HG03045 (cell line): Measurements from ENCODE around the gene KANSL1L.
"Not testable (repeated sequence)": the region's sequence is repeated elsewhere in the genome, so short reads cannot be mapped to it uniquely, and the experiment has no call there.

Source experiments
- ATAC-seq: cut with Tn5 transposase; IDR thresholded peaks from one replicate; pipeline ENCODE4 v1.9.1; 2021; ENCODE audit warnings: mild to moderate bottlenecking, moderate library complexity; ENCODE audit not compliant: unreplicated experiment

Gene KANSL1L

DNA sequence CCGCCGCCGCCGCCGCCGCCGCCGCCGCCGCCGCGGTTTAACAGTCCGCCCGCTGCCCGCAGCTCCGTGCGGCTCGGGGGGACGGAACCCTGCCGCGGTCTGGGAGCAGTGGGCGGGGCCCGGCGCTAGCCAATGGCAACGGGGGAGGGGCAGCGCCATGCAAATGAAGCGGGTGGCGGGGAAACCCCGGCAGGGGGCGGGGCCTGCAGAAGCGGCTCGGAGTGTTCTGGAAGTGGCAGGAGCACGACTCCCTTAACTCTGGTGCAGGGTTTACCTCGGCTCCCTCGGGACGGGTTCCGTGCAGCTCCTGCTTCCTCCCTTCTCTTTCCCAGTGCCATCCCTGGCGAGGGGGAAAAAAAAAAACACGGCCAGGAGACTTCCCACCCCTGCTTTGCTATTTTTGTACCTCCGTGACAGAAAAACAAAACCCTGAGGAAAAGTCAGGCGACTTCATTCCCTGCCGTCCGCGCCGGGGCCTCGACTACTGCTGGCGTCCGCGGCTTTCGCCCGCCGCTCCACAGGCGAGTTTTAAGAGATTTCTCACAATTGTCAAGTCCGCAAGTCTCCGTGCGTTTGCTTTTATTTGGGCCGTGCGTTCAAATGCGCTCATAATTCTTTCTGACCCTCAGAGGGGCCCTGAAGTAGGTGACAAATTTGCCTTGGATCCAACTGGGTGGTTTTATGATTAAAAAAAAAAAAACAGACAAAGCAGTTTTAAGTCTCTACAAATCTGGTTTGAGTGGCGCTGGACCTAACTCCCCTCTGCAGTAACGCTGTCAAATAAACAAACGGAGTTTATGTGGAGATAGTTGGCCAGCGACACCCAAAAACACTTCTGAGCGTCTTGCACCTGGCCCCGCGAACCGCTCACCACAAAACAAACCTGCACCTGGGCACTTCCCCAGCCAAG, at the start of gene KANSL1L:
Gene KANSL1L (minus strand): TSS at position 101 of the 910 bp plus-strand sequence. CDS start 16,827 bp downstream, outside the sequence.
- peak; percentile 79 for ATAC-seq

GRCh38 chr2:210215120-210215519, 43.9 kb upstream of the KANSL1L start:
- no peak for ATAC-seq

GRCh38 chr2:210210185-210210584, 39.0 kb upstream of the KANSL1L start:
- no peak for ATAC-seq

GRCh38 chr2:210207929-210208328, 36.7 kb upstream of the KANSL1L start:
- ATAC-seq = no peak

DNA sequence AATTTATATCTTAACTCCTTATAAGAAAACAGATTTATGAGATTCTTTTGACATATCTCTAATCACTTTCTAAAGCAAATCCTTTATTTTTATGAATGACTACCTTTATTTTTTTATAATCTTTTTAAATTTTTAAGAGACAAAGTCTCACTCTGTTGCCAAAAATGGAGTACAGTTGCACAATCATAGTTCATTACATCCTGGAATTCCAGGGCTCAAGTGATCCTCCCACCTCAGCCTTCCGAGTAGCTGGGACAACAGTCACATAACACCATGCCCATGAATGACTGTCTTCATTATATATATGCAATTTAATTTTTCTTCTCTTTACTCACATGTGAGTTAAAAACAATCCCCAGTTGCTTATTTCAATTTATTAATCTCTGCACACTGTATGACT, 32.3 kb upstream of the KANSL1L start:
- ATAC-seq = no peak

- ATAC-seq = no peak
These were observed 31.9 kb upstream of the KANSL1L start for GRCh38 chr2:210203147-210203546.

DNA sequence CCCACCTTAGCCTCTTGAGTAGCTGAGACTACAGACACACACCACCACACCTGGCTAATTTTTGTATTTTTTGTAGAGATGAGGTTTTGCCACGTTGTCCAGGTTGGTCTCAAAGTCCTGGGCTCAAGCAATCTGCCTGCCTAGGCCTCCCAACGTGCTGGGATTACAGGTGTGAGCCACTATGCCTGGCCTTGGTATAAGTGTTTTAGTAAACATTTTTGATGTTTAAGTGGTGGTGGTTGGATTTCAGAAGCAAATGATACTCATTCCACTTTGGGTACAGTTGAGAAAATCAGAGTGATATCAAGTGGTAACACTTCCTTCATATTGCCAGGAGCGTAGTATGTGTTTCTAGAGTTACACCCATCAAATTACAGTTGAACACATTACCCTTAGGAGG, 28.6 kb upstream of the KANSL1L start:
- no peak for ATAC-seq

- no peak for ATAC-seq
These were observed 28.1 kb upstream of the KANSL1L start for GRCh38 chr2:210199186-210199765.

- no peak for ATAC-seq
These were observed 27.1 kb upstream of the KANSL1L start for GRCh38 chr2:210198326-210198725.

DNA sequence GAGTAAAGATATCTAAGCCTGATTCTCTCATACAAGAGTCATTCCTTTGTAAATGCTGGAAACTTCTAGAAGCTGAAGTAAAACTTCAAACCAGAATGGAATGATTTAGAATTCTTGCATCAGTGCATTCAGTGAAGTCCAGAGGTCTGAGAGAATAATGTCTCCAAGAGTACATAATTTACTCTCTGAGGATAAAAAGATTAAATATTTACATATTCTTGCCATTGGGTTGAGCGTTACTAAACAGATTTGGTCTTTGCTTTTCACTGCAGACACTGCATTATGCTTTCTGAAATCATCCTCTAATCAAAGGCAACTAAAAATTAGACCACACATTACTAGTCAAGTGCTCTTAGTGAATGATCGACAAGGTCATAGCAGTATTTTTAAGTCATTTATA, 26.5 kb upstream of the KANSL1L start:
- no peak for ATAC-seq

DNA sequence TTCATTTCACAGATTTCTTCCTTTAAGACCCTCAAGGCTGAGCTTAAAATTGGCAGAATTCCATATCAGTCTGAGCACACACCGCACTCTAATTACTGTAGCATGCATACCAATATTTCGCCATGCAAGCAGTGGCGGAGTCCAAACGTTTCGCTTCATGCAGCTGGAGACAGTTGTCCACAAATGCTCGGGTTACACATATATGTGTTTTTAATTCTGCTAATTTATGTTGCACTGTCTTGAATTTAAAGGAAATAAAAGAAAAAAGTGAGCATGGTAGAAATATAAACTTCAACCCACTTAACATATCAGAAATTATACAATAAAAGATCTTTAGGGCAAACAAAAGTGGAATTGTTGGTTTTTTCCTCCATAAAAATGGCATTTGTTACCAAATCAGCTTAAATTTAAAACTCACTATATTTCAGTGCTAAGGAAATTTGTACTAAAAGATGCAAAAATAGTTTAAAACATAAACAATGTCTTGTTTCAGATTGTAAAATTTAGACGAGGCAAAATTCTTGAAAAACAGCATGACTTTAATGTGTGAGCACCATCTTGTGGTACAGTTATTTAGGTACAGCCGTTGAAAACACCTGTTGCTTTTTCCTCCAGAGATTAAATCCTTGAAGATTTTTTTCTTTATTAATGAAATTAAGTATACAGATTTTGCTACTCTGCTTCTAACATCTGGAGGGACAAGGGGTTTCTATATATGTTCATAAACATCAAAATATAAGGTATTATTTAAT, 24.1 kb upstream of the KANSL1L start:
- no peak for ATAC-seq

DNA sequence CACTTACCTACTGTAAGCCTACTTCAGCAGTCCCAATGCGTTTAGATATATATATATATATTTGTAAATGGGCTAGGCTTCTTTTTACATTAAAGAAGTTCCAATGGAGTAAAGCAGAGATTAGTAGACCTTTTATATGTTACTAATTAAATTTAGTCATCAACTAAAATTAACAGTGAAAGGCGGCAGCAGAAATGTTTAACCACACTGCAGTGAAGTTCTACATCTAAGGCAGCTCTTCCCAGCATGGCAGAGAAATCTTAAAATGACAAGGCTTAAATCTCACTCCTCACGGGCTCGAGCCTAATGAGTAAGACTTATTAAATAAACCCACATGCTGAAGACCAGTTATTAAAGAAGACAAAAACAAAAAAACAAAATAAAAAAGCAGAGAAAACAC, 19.1 kb upstream of the KANSL1L start:
- no peak for ATAC-seq

DNA sequence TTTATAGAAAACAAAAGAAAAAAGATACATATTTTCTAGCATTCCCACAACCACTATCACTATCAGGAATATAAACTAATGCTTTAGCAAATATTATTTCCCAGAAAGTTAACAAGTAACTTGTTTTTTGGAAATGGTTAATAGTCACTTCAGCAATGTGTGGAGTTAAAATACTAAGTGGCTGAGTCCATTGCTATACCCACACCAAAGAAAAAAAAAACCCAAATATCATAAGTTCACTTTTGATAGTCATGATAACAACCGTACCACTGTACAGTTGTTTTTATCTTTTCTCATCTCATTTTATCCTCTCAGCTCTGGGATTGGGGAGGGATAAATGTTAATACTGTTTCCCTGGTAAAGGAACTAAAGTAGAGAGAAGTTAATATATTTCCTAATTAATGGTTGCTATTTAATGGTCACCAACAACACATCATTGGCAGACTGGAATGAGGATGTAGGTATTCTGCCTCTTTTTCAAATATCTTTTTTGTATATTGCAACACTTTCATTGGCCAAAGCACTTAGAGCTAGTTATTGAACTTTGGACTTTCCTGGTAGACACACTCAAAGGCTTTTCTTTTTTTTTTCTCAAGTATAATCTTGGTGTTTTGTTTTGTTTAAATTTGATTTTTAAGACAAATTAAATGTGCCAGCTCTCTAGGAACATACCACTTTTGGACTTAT, 18.4 kb upstream of the KANSL1L start:
- no peak for ATAC-seq

DNA sequence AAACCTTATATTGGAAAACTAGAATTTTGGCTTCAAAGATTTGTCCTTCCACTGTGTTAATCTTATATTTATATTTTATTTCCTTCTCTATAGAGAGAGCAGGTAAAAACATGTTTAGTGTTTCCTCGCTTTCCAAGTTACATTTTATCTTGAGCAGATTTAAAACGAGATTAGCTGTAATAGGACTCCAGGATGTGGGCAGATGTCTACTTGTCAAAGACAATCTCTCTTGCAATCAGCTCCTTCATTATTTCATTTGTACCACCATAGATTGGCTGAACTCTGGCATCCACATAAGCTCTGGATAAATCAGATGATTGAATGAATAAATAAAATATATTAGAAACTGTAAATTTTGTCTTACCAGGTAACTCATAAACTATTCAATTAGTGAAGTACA, 17.5 kb upstream of the KANSL1L start:
- ATAC-seq = no peak

DNA sequence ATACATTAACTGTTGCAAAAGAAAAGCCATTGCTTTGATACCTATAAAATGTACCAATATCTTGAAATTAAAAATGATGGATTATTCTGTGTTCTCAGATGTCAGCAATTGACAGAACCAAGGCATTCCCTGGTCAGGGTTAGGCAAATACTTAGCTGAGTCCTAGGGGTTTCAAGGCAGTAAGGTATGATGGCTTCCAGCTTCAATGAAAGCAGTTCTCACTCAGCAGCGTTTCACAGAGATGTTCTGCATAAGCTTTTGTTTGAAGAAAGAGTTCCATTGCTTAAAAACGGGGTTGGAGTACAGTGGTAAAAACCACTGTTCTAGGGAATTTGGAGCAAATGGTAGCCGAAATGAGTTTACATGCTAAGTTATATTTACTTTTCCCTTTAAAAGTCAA, 17.0 kb upstream of the KANSL1L start:
- ATAC-seq = no peak

GRCh38 chr2:210183936-210184335, 12.7 kb upstream of the KANSL1L start:
- ATAC-seq = not testable (repeated sequence)

- not testable (repeated sequence) for ATAC-seq
These were observed 10.4 kb upstream of the KANSL1L start for GRCh38 chr2:210181606-210182088.

DNA sequence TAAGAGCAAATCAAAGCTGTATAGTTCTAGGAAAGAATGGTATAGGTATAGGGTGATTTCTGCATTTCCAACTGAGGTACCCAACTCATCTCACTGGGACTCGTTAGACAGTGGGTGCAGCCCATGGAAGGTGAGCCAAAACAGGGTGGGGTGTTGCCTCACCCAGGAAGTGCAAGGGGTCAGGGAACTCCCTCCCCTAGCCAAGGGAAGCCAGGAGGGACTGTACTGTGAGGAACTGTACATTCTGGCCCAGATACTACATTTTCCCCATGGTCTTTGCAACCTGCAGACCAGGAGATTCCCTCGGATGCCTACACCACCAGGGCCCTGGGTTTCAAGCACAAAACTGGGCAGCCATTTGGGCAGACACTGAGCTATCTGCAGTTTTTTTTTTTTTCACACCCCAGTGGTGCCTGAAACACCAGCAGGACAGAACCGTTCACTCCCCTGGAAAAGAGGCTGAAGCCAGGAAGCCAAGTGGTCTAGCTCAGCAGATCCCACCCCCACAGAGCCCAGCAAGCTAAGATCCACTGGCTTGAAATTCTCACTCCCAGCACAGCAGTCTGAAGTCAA, 9.9 kb upstream of the KANSL1L start:
- not testable (repeated sequence) for ATAC-seq

- no peak for ATAC-seq
These were observed 9.3 kb upstream of the KANSL1L start for GRCh38 chr2:210180477-210180876.

GRCh38 chr2:210179351-210179990, 8.3 kb upstream of the KANSL1L start:
- no peak for ATAC-seq
